Measurements from ENCODE around the gene PI4KB. TPM values are rescaled to one million over a fixed set of nuclear protein-coding genes. Genes with fewer than 3 reads are reported as not detected.

Gene PI4KB
- total RNA-seq, 4 donors from 2014 or later = 50.0 to 73.1 (median 56.0) TPM

DNA sequence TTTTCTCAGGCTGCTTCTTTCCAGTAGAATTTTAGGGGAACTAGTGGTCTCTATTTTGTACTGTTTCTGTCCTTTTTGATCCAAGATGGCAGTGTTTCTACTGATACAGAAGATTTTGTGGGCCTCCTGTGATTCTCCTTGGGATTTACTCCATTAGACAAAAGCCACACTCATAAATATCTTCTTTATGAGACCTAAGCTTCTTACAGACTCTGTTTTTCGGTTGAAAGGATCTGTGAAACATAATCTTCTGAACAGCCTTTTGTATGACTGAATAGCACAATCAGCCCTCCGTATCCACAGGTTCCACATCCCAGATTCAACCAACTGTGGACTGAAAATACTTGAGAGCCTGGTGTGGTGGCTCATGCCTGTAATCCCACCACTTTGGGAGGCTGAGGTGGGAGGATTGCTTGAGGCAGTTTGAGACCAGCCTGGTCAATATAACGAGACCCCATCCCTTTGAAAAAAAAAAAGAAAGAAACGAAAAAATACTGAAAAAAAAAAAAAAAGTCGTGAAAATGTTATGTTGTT lies 83.5 kb downstream of the PI4KB start:
- TF ChIP-seq, protein P1, sequence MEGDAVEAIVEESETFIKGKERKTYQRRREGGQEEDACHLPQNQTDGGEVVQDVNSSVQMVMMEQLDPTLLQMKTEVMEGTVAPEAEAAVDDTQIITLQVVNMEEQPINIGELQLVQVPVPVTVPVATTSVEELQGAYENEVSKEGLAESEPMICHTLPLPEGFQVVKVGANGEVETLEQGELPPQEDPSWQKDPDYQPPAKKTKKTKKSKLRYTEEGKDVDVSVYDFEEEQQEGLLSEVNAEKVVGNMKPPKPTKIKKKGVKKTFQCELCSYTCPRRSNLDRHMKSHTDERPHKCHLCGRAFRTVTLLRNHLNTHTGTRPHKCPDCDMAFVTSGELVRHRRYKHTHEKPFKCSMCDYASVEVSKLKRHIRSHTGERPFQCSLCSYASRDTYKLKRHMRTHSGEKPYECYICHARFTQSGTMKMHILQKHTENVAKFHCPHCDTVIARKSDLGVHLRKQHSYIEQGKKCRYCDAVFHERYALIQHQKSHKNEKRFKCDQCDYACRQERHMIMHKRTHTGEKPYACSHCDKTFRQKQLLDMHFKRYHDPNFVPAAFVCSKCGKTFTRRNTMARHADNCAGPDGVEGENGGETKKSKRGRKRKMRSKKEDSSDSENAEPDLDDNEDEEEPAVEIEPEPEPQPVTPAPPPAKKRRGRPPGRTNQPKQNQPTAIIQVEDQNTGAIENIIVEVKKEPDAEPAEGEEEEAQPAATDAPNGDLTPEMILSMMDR (IDR thresholded peaks at IDR 0.05; ENCODE audit: low read depth) = no peak

- TF ChIP-seq, protein P1 (IDR thresholded peaks at IDR 0.05; ENCODE audit: low read depth) = no peak
These were observed 84.8 kb downstream of the PI4KB start for GRCh38 chr1:151242442-151242841.

Small RNAs within 50 kb of the gene (small RNA-seq; reads per million reads assigned to genes)
- gene RN7SL444P = not detected

Other genes starting within 250 kb of the PI4KB start
- 10 to 100 TPM in 1 of 4 donors, 1 to 10 TPM in 3; 4.0 to 19.2 (median 5.3) TPM for gene SEMA6C, start 180.8 kb downstream of the PI4KB start, total RNA-seq
- 10 to 100 TPM in 2 of 4 donors, 1 to 10 TPM in 2; 5.7 to 30.9 (median 11.5) TPM for gene TNFAIP8L2, start 170.8 kb downstream of the PI4KB start, total RNA-seq
- gene LYSMD1, start 161.5 kb downstream of the PI4KB start, total RNA-seq = 10 to 100 TPM; 10.1 to 15.0 (median 10.9) TPM
- gene SCNM1, start 161.3 kb downstream of the PI4KB start, total RNA-seq = 10 to 100 TPM; 20.3 to 34.6 (median 25.8) TPM
- gene TMOD4, start 151.4 kb downstream of the PI4KB start, total RNA-seq = not detected
- 10 to 100 TPM; 21.9 to 39.2 (median 26.5) TPM for gene VPS72, start 137.2 kb downstream of the PI4KB start, total RNA-seq
- gene PIP5K1A, start 128.9 kb downstream of the PI4KB start, total RNA-seq = 10 to 100 TPM; 29.7 to 70.9 (median 46.6) TPM
- 100 to 1,000 TPM; 113 to 200 (median 160) TPM for gene PSMD4, start 72.7 kb downstream of the PI4KB start, total RNA-seq
- gene ZNF687, start 45.1 kb downstream of the PI4KB start, total RNA-seq = 10 to 100 TPM in 3 of 4 donors, 1 to 10 TPM in 1; 7.8 to 19.8 (median 17.7) TPM
- 10 to 100 TPM; 20.2 to 27.5 (median 22.8) TPM for gene RFX5, start 19.8 kb upstream of the PI4KB start, total RNA-seq
- gene SELENBP1, start 45.3 kb upstream of the PI4KB start, total RNA-seq = 100 to 1,000 TPM in 1 of 4 donors, 10 to 100 TPM in 3; 32.6 to 100 (median 54.7) TPM
- gene PSMB4, start 72.2 kb upstream of the PI4KB start, total RNA-seq = 100 to 1,000 TPM; 197 to 298 (median 246) TPM
- gene POGZ, start 132.1 kb upstream of the PI4KB start, total RNA-seq = 10 to 100 TPM; 39.9 to 51.6 (median 47.3) TPM
- under 1 TPM in 2 of 4 donors, not detected in 2; 0.44 to 0.98 TPM for gene CGN, start 184.0 kb upstream of the PI4KB start, total RNA-seq
- gene TUFT1, start 212.9 kb upstream of the PI4KB start, total RNA-seq = 1 to 10 TPM; 3.8 to 7.5 (median 5.8) TPM